ENCODE data around the gene SPTBN2. TPM values are rescaled to one million over a fixed set of nuclear protein-coding genes. Genes with fewer than 3 reads are reported as not detected.

Gene SPTBN2
- total RNA-seq, 1 experiment from 2014 or later, result 7.3 TPM

GRCh38 chr11:66744485-66745355 lies 15.7 kb upstream of the SPTBN2 start:
- Histone ChIP-seq H3K4me3 (ENCODE audit: low read depth in 2 of 2, low read length in 2 of 2) (peak overlapping the region; percentile 85 to 87), H3K27ac (ENCODE audit: low read length) (peak overlapping the region; percentile 90), H3K36me3 (ENCODE audit: control insufficient read depth, insufficient read depth, low read length) (no peaks in the 10 kb centered on the region), H3K4me1 (ENCODE audit: control insufficient read depth, insufficient read depth, low read length) (peaks cover 4% of the 10 kb centered on the region), H3K9me3 (ENCODE audit: control insufficient read depth, insufficient read depth, low read depth, low read length) (no peaks in the 10 kb centered on the region), H3K27me3 (ENCODE audit: control insufficient read depth, insufficient read depth, low read length) (no peaks in the 10 kb centered on the region)
- ChIA-PET POLR2A (interaction anchor here (0.7 kb wide), 1 partner anchor 34 kb away, joined by 5 read pairs; no protein-coding TSS in a partner anchor), CTCF (no interaction called here)
- no peak for DNase-seq (ENCODE audit: low read depth, low spot score)
- intact Hi-C loops (cut with micrococcal nuclease; ENCODE audit: unreplicated experiment), result loop anchor here (10.0 kb wide), 1 partner anchor 50 kb away; no protein-coding TSS in a partner anchor
- BruUV-seq (replicated peaks), result no TSS peak
- peak; percentile 89 for ATAC-seq
- in situ Hi-C loops (cut with HindIII; ENCODE audit: low pct_unique_long_range_greater_than_20kb, low sequenced_read_pairs), result no loop called here
- no peak for TF ChIP-seq REST (IDR thresholded peaks at IDR 0.05; ENCODE audit: insufficient read depth in 1 of 2, low read depth in 2 of 2, low read length in 1 of 2)
- no peak for TF ChIP-seq CTCF (IDR thresholded peaks at IDR 0.05)
- TF ChIP-seq TCF7L2 (IDR thresholded peaks at IDR 0.05; ENCODE audit: low read depth, low read length), result peak; percentile 35; the same call in 1 of the 2 replicates
- TF ChIP-seq POLR2AphosphoS5 (IDR thresholded peaks at IDR 0.05; ENCODE audit: low read depth, low read length), result peak; percentile 93
- TF ChIP-seq SIN3A (IDR thresholded peaks at IDR 0.05; ENCODE audit: borderline replicate concordance, insufficient read depth, low read depth, low read length), result peak; percentile 65; the same call in 1 of the 2 replicates

GRCh38 chr11:66743271-66743968 lies 14.4 kb upstream of the SPTBN2 start:
- ChIA-PET POLR2A (no interaction called here), CTCF (interaction anchor here (0.5 kb wide), 1 partner anchor 40 kb away, joined by 3 read pairs; no protein-coding TSS in a partner anchor)
- H3K9me3 ChIP-seq (ENCODE audit: control insufficient read depth, insufficient read depth, low read depth, low read length), result no peaks in the 10 kb centered on the region
- BruUV-seq (replicated peaks), result no TSS peak
- peak overlapping the region; percentile 90 for H3K27ac ChIP-seq (ENCODE audit: low read length)
- intact Hi-C loops (cut with micrococcal nuclease; ENCODE audit: unreplicated experiment), result loop anchor here (10.0 kb wide), 1 partner anchor 49 kb away; no protein-coding TSS in a partner anchor
- H3K4me1 ChIP-seq (ENCODE audit: control insufficient read depth, insufficient read depth, low read length), result peaks cover 4% of the 10 kb centered on the region
- TF ChIP-seq REST (IDR thresholded peaks at IDR 0.05; ENCODE audit: insufficient read depth in 1 of 2, low read depth in 2 of 2, low read length in 1 of 2) (no peak), TCF7L2 (IDR thresholded peaks at IDR 0.05; ENCODE audit: low read depth, low read length) (no peak), CTCF (IDR thresholded peaks at IDR 0.05) (no peak), POLR2AphosphoS5 (IDR thresholded peaks at IDR 0.05; ENCODE audit: low read depth, low read length) (no peak), SIN3A (IDR thresholded peaks at IDR 0.05; ENCODE audit: borderline replicate concordance, insufficient read depth, low read depth, low read length) (no peak)
- ATAC-seq (no peak), DNase-seq (ENCODE audit: low read depth, low spot score) (no peak)
- in situ Hi-C loops (cut with HindIII; ENCODE audit: low pct_unique_long_range_greater_than_20kb, low sequenced_read_pairs), result no loop called here
- H3K27me3 ChIP-seq (ENCODE audit: control insufficient read depth, insufficient read depth, low read length), result no peaks in the 10 kb centered on the region
- H3K4me3 ChIP-seq (ENCODE audit: low read depth in 2 of 2, low read length in 2 of 2), result peak overlapping the region; percentile 85 to 87
- no peaks in the 10 kb centered on the region for H3K36me3 ChIP-seq (ENCODE audit: control insufficient read depth, insufficient read depth, low read length)
